Measurements from ENCODE around the gene GGACT.

GRCh38 chr13:100537486-100537885 lies 51.1 kb downstream of the GGACT start:
- no peak for TF ChIP-seq EZH2 (IDR thresholded peaks at IDR 0.05; ENCODE audit: borderline replicate concordance, low read depth, low read length, severe bottlenecking)
- TF ChIP-seq, protein P1, sequence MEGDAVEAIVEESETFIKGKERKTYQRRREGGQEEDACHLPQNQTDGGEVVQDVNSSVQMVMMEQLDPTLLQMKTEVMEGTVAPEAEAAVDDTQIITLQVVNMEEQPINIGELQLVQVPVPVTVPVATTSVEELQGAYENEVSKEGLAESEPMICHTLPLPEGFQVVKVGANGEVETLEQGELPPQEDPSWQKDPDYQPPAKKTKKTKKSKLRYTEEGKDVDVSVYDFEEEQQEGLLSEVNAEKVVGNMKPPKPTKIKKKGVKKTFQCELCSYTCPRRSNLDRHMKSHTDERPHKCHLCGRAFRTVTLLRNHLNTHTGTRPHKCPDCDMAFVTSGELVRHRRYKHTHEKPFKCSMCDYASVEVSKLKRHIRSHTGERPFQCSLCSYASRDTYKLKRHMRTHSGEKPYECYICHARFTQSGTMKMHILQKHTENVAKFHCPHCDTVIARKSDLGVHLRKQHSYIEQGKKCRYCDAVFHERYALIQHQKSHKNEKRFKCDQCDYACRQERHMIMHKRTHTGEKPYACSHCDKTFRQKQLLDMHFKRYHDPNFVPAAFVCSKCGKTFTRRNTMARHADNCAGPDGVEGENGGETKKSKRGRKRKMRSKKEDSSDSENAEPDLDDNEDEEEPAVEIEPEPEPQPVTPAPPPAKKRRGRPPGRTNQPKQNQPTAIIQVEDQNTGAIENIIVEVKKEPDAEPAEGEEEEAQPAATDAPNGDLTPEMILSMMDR (IDR thresholded peaks at IDR 0.05; ENCODE audit: borderline replicate concordance, extremely low read depth, low read length, poor library complexity, severe bottlenecking), result no peak
